T-cell (primary cell): Measurements from ENCODE around the gene PDE6A. TPM values are rescaled to one million over a fixed set of nuclear protein-coding genes. Genes with fewer than 3 reads are reported as not detected.

Experiments used
- ATAC-seq, 4 experiments: fragments of 200-7000 bp in 3 of 4; fragments of 150-1000 bp in 1 of 4; cut with Tn5 transposase; replicated peaks in 1 of 4; 1 replicate in 3 of 4; 2 replicates in 1 of 4; pipeline ENCODE4 v1.10.0; 2021; ENCODE audit warnings: moderate library complexity in 3 of 4, mild to moderate bottlenecking in 2 of 4, moderate number of reproducible peaks in 1 of 4
- CTCF ChIA-PET, 2 donors: fragments of 300-600 bp; sonication (Branson Sonifier 250); formaldehyde crosslinking; loops; one replicate each; lab custom pipeline; 2022; ENCODE audit warnings: antibody characterized with exemption in 2 of 2; lab: Charles Lee
- POLR2A ChIA-PET, 2 donors: fragments of 300-600 bp; sonication (Branson Sonifier 250); formaldehyde crosslinking; loops; one replicate each; lab custom pipeline; 2022; ENCODE audit warnings: antibody characterized with exemption in 2 of 2; lab: Charles Lee
- DNase-seq, 35 experiments: peaks; one replicate each; pipeline versions ENCODE4 v3.0.0 to v3.0.0-alpha.2; 2013 to 2023
- H3K27ac ChIP-seq: one replicate; pipeline ENCODE4 v1.5.1; 2013; ENCODE audit warnings: low read length
- H3K27me3 ChIP-seq, 2 experiments: replicated peaks in 1 of 2; 1 replicate in 1 of 2; 2 replicates in 1 of 2; pipeline versions ENCODE4 v1.6.1 to v1.7.0; 2013; ENCODE audit warnings: low read length in 1 of 2, mixed read lengths in 1 of 2; ENCODE audit not compliant: control insufficient read depth in 2 of 2, insufficient read depth in 2 of 2; ENCODE audit errors: extremely low read depth in 1 of 2
- H3K36me3 ChIP-seq, 2 donors: 1 replicate in 1 of 2; 2 replicates in 1 of 2; pipeline versions ENCODE4 v1.6.1 to v1.7.0; 2013; ENCODE audit warnings: low read length in 1 of 2; ENCODE audit not compliant: control insufficient read depth in 2 of 2, insufficient read depth in 1 of 2; ENCODE audit errors: extremely low read depth in 1 of 2
- H3K4me1 ChIP-seq, 2 experiments: 1 replicate in 1 of 2; 2 replicates in 1 of 2; pipeline versions ENCODE4 v1.6.1 to v1.7.0; 2013; ENCODE audit warnings: low read length in 2 of 2, mixed read lengths in 1 of 2; ENCODE audit not compliant: insufficient read depth in 2 of 2, control insufficient read depth in 1 of 2; ENCODE audit errors: extremely low read depth in 1 of 2
- H3K4me3 ChIP-seq, 2 donors: 1 replicate in 1 of 2; 2 replicates in 1 of 2; pipeline versions ENCODE4 v1.5.1 to v1.7.0; 2013; ENCODE audit warnings: mild to moderate bottlenecking in 2 of 2, low read length in 1 of 2, moderate library complexity in 1 of 2; ENCODE audit not compliant: control insufficient read depth in 1 of 2; ENCODE audit errors: extremely low read depth in 1 of 2
- H3K9me3 ChIP-seq: 2 replicates; pipeline ENCODE4 v1.7.0; 2013
- H3K27ac Mint-ChIP-seq, 2 donors: one replicate each; pipeline ENCODE4 v1.8.0; 2020 to 2021; ENCODE audit warnings: mild to moderate bottlenecking in 2 of 2, mixed read lengths in 2 of 2
- H3K27me3 Mint-ChIP-seq, 2 donors: one replicate each; pipeline ENCODE4 v1.8.0; 2021 to 2022; ENCODE audit warnings: mixed read lengths in 2 of 2
- H3K36me3 Mint-ChIP-seq: one replicate; pipeline ENCODE4 v1.8.0; 2021; ENCODE audit warnings: mixed read lengths
- H3K4me1 Mint-ChIP-seq, 3 donors: one replicate each; pipeline ENCODE4 v1.8.0; 2020 to 2022; ENCODE audit warnings: mixed read lengths in 3 of 3, mild to moderate bottlenecking in 1 of 3
- H3K4me3 Mint-ChIP-seq, 3 donors: one replicate each; pipeline ENCODE4 v1.8.0; 2020 to 2022; ENCODE audit warnings: mild to moderate bottlenecking in 3 of 3, mixed read lengths in 3 of 3, moderate library complexity in 3 of 3
- H3K9me3 Mint-ChIP-seq, 3 donors: one replicate each; pipeline ENCODE4 v1.8.0; 2020 to 2022; ENCODE audit warnings: mixed read lengths in 3 of 3
- WGBS: methylation state at CpG from one replicate; pipeline ENCODE4 v1.1.5; 2013; ENCODE audit warnings: missing lambda C conversion rate; ENCODE audit not compliant: insufficient coverage; 5-methylcytosine and 5-hydroxymethylcytosine counted together
- total RNA-seq, 35 experiments: library from RNA in 6 of 35; stranded (reverse) in 6 of 35; fragments of 120-200 nt in 1 of 35; gene quantifications; one replicate each; pipeline versions ENCODE4 v1.2.1 to v1.2.4 and lab custom pipeline; 2013 to 2026

PDE6A gene
- total RNA-seq, 5 donors from 2014 or later (not counting 1 experiment from before 2014, with no cell fraction given) = not detected

DNA sequence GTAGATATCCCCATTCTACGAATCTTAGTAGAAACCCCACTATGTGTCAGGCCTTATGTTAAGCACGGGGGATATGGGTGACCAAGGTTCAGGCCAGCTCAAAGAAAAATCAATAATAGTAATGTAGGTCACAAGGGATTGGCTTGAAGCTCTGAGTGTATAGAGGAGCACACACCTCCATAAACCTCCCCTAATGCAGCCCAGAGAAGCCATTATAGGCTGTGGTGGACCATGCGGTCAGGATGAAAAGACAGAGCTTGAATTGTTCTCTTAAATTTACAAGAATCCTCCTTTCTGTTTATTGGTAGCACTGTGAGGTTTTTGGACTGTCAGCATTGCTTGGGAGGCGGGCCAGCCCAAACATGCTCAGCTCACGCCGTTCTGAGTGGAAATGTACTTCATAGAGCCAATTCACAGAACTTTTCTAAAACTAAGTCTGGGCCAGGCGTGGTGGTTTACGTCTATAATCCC, 9.1 kb downstream of the PDE6A start:
- CTCF ChIA-PET = no interaction called here
- ATAC-seq = no peak
- Histone ChIP-seq H3K27ac (no peak overlapping the region), H3K4me1 (no peaks in the 10 kb centered on the region), H3K36me3 (no peaks in the 10 kb centered on the region), H3K9me3 (no peaks in the 10 kb centered on the region), H3K4me3 (no peak overlapping the region), H3K27me3 (peaks cover under 1 to 2% of the 10 kb centered on the region in 2 experiments)
- Mint-ChIP-seq H3K27me3 (peaks cover 17 to 22% of the 10 kb centered on the region in 2 donors), H3K4me3 (no peak overlapping the region), H3K27ac (no peak overlapping the region), H3K36me3 (no peaks in the 10 kb centered on the region), H3K9me3 (no peaks in the 10 kb centered on the region), H3K4me1 (no peaks in the 10 kb centered on the region)
- no peak for DNase-seq
- POLR2A ChIA-PET = no interaction called here
- WGBS = no CpG with 5 or more reads among the region's 8 CpGs

DNA sequence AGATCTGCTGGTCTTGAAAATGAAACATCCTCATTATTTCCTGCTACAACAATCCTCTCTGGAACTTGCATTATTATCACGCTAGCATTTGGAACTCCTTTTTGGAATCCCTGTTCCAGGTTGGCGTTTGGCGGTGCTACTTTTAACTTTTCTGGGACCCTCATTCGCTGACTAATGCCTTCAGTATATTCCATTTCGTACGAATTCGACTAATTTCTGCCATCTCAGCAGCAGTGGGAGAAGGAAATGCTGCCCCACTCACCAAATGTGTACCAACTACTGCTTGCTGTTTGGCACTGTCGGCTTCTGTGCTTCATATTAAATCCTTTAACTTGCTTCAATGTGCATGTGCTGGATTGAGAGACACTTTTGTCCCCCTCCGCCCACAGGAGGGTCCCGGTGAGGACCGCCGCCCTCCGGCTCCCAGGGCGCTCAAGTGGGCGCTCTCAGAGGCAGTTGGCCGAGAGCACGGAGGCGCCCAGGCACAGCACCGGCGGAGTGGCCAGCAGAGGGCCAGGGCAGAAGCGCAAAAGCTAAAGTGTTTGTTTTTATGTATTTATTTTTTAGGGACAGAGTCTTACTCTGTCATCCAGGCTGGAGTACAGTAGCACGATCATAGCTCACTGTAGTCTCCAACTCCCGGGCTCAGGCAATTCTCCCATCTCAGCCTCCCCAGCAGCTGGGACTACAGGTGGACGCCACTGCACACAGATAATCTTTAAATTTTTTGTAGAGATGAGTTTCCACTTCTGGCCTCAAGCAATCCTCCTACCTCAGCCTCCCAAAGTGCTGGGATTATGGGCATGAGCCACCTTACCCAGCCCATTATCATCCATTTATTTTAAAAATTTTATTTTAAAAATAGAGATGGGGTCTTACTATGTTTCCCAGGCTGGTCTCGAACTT, 11.9 kb downstream of the PDE6A start:
- H3K27me3 Mint-ChIP-seq = peaks cover 20 to 27% of the 10 kb centered on the region in 2 donors
- H3K36me3 Mint-ChIP-seq = no peaks in the 10 kb centered on the region
- ChIA-PET CTCF (interaction anchor here in 1 of 2 donors (1.3 kb wide), 1 partner anchor 25 kb away, joined by 3 read pairs; no protein-coding TSS in a partner anchor), POLR2A (no interaction called here)
- Histone ChIP-seq H3K4me3 (no peak overlapping the region), H3K4me1 (no peaks in the 10 kb centered on the region), H3K36me3 (no peaks in the 10 kb centered on the region), H3K9me3 (no peaks in the 10 kb centered on the region), H3K27ac (no peak overlapping the region), H3K27me3 (peaks cover 2 to 3% of the 10 kb centered on the region in 2 experiments)
- no peak overlapping the region for H3K27ac Mint-ChIP-seq
- no peak overlapping the region for H3K4me3 Mint-ChIP-seq
- H3K4me1 Mint-ChIP-seq = no peaks in the 10 kb centered on the region
- no peak for ATAC-seq
- DNase-seq = no peak
- no peaks in the 10 kb centered on the region for H3K9me3 Mint-ChIP-seq
- WGBS = 76% methylated on average over 21 of the region's 25 CpGs

DNA sequence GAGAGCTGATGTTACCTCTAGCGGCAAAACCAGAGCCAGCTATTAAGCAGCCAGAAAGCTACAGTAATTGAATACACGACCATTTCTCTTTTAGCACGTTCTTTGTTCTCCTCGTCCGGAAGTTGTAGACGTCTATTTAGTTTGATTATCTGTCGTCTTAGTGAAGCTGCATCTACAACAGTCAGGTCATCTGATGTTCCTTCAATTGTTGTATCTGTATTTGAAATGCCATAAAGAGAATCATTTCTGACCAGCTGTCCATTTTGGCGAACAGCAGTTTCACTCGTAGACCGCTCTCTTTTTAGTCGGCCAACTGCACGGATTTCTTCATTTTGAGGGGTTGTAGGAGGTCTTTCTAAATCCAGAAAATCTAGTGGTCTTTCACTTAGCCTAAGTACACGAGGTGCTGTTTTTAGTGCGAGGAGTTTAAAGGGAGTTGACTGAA, 12.6 kb downstream of the PDE6A start:
- no peak for ATAC-seq
- H3K4me3 Mint-ChIP-seq = no peak overlapping the region
- peaks cover 2 to 3% of the 10 kb centered on the region in 2 experiments for H3K27me3 ChIP-seq
- no peaks in the 10 kb centered on the region for H3K36me3 Mint-ChIP-seq
- H3K27ac Mint-ChIP-seq = no peak overlapping the region
- no peaks in the 10 kb centered on the region for H3K36me3 ChIP-seq
- no peaks in the 10 kb centered on the region for H3K4me1 Mint-ChIP-seq
- WGBS = 100% methylated on average over 6 of the region's 14 CpGs
- H3K9me3 ChIP-seq = no peaks in the 10 kb centered on the region
- peaks cover 20 to 26% of the 10 kb centered on the region in 2 donors for H3K27me3 Mint-ChIP-seq
- H3K9me3 Mint-ChIP-seq = no peaks in the 10 kb centered on the region
- no peak overlapping the region for H3K27ac ChIP-seq
- no peak for DNase-seq
- CTCF ChIA-PET = no interaction called here
- no peak overlapping the region for H3K4me3 ChIP-seq
- no peaks in the 10 kb centered on the region for H3K4me1 ChIP-seq
- POLR2A ChIA-PET = no interaction called here

DNA sequence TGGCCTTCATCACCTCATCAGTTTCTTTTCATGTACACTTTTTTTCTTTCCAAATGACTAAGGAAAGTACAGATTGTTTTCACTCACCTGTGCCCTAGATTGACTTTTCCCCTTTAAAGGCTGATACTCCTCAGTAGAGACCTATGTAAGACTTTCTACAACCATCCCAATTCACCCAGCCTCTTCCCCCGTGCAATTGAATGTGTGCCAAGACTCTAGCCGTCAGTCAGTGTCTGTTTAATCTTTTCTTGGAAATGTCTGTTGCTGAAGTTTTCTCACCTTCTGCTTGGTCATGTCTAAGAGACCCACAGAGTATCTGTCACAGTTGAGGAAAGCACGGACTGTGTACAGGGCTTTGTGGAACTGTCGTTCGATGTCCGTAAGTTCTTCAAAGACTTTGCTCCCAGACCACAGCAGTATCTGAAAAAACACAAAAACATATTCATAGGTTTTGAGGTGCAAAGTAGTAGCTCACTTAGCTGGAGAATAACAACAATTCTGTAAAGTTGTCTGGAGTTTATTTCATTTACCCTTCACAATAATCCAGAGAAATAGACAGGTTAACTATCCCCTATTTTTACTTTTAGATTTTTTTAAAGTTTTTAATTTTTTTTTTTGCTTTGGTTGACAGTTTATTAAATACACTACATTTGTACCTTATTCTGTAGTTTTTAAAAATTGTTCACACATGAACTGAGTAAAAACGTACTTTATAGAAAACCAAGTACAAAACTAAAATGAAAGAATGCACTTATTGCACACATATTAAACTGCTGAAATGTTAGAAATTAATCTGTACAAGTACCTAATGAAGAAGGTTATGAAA, 13.6 kb downstream of the PDE6A start:
- Histone ChIP-seq H3K4me3 (no peak overlapping the region), H3K36me3 (no peaks in the 10 kb centered on the region), H3K9me3 (no peaks in the 10 kb centered on the region), H3K27me3 (peaks cover 2 to 3% of the 10 kb centered on the region in 2 experiments), H3K27ac (no peak overlapping the region), H3K4me1 (no peaks in the 10 kb centered on the region)
- no peak overlapping the region for H3K4me3 Mint-ChIP-seq
- no peaks in the 10 kb centered on the region for H3K36me3 Mint-ChIP-seq
- H3K4me1 Mint-ChIP-seq = no peaks in the 10 kb centered on the region
- POLR2A ChIA-PET = no interaction called here
- WGBS = 48% methylated on average over 2 of the region's 7 CpGs
- H3K9me3 Mint-ChIP-seq = no peaks in the 10 kb centered on the region
- ATAC-seq = no peak
- CTCF ChIA-PET = no interaction called here
- no peak for DNase-seq
- no peak overlapping the region for H3K27ac Mint-ChIP-seq
- H3K27me3 Mint-ChIP-seq = peaks cover 19 to 23% of the 10 kb centered on the region in 2 donors

DNA sequence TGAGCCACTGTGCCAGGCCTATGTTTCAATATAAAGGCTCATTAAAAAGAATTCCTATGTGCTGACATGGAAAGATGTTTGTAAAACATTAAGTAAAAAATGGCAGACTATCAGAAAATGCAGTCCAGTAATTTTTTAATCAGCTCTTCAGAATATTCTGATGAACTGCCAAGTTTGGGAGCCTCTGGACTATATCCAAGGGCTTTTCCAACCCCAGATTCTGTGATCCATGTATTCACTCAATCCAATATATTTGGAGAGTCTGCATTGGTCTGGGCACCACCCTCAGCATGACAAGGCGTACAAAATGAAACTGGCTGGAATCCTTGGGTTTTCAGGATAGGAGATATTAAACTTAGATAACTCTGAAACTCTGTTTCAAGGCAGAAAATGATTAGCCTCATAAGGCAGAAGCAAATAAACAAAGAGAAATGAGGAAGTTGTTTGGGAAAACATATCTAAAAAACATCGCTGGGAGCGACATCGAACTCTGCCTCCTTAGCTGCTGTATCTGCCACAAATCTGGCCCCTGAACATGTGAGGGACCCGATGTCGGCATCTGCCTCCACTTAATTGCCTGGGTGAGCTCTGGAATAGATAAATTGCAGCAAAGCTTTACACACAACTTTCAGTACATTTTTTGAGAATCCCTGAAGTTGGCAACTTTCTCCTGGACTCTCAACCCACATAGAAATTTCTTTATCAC, 14.4 kb downstream of the PDE6A start:
- Mint-ChIP-seq H3K27ac (no peak overlapping the region), H3K4me1 (no peaks in the 10 kb centered on the region), H3K36me3 (no peaks in the 10 kb centered on the region), H3K9me3 (no peaks in the 10 kb centered on the region), H3K4me3 (no peak overlapping the region), H3K27me3 (peaks cover 17 to 23% of the 10 kb centered on the region in 2 donors)
- Histone ChIP-seq H3K36me3 (no peaks in the 10 kb centered on the region), H3K27ac (no peak overlapping the region), H3K4me3 (no peak overlapping the region), H3K9me3 (no peaks in the 10 kb centered on the region), H3K4me1 (no peaks in the 10 kb centered on the region), H3K27me3 (peaks cover 2 to 3% of the 10 kb centered on the region in 2 experiments)
- ChIA-PET CTCF (no interaction called here), POLR2A (interaction anchor here in 1 of 2 donors (0.5 kb wide), 1 partner anchor 9 kb away, joined by 4 read pairs; no protein-coding TSS in a partner anchor)
- no peak for DNase-seq
- WGBS = 87% methylated on average over 5 of the region's 6 CpGs
- no peak for ATAC-seq

DNA sequence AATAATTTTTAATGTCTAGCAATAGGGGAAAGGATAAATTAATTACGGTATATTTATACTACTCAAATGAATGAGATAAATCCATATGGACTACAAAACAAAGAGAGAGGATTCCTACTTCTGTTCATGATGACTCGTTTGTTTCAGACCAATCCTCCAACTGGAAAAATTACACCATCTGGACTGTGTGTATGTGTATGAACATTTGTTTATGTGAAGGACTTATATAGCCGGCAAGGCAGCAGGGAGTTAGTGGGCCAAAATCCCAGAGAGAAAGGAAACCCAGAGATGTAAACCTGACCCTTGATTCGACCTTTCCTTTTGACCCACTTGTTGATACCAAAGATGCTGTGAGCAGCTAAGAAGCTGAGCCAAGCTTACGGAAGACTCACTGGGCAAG, 20.1 kb downstream of the PDE6A start:
- H3K4me1 ChIP-seq = no peaks in the 10 kb centered on the region
- no peaks in the 10 kb centered on the region for H3K36me3 ChIP-seq
- CTCF ChIA-PET = no interaction called here
- Mint-ChIP-seq H3K4me1 (no peaks in the 10 kb centered on the region), H3K36me3 (no peaks in the 10 kb centered on the region), H3K27me3 (peaks cover 2 to 4% of the 10 kb centered on the region in 2 donors), H3K9me3 (no peaks in the 10 kb centered on the region), H3K27ac (no peak overlapping the region), H3K4me3 (no peak overlapping the region)
- 86% methylated on average over 2 of the region's 5 CpGs for WGBS
- peaks cover 0 to 2% of the 10 kb centered on the region in 2 experiments for H3K27me3 ChIP-seq
- H3K9me3 ChIP-seq = no peaks in the 10 kb centered on the region
- ATAC-seq (no peak), DNase-seq (no peak)
- POLR2A ChIA-PET = no interaction called here
- no peak overlapping the region for H3K4me3 ChIP-seq
- H3K27ac ChIP-seq = no peak overlapping the region
